ENCODE measurements around the gene ZNF324B. TPM values are rescaled to one million over a fixed set of nuclear protein-coding genes. Genes with fewer than 3 reads are reported as not detected.

The ZNF324B gene
- total and polyA plus RNA-seq, 4 donors = 0.53 to 4.9 (median 2.8) TPM

- Histone ChIP-seq H3K27me3 (ENCODE audit: control insufficient read depth in 4 of 4, insufficient read depth in 4 of 4, low read length in 3 of 4) (no peaks in the 10 kb centered on the region), H3K27ac (ENCODE audit: low read depth in 1 of 2, low read length in 2 of 2) (no peak overlapping the region), H3K9ac (ENCODE audit: low read depth in 1 of 2, low read length in 2 of 2) (no peak overlapping the region), H3K9me3 (ENCODE audit: control insufficient read depth in 4 of 4, low read length in 3 of 4) (no peaks in the 10 kb centered on the region), H3K4me1 (ENCODE audit: control insufficient read depth in 4 of 4, insufficient read depth in 4 of 4, low read length in 3 of 4) (no peaks in the 10 kb centered on the region), H3K36me3 (ENCODE audit: control insufficient read depth in 4 of 4, insufficient read depth in 3 of 4, low read depth in 1 of 4, low read length in 3 of 4) (no peaks in the 10 kb centered on the region), H3K4me3 (ENCODE audit: low read depth in 1 of 3, low read length in 3 of 3) (no peak overlapping the region)
- WGBS = 94% methylated on average over 5 of the region's 5 CpGs
- peak; percentile 30 for DNase-seq (ENCODE audit: low spot score)
- TF ChIP-seq ATF3 (IDR thresholded peaks at IDR 0.05) (no peak), TAF1 (conservative IDR thresholded peaks at IDR 0.05) (no peak), GABPA (IDR thresholded peaks at IDR 0.05 in 1 of 2, conservative IDR thresholded peaks at IDR 0.05 in 1 of 2) (no peak), FOXA2 (IDR thresholded peaks at IDR 0.05) (no peak), JUND (IDR thresholded peaks at IDR 0.05) (no peak), HNF4A (conservative IDR thresholded peaks at IDR 0.05) (no peak), EGR1 (IDR thresholded peaks at IDR 0.05; ENCODE audit: low read depth in 2 of 2) (no peak), CTCF (IDR thresholded peaks at IDR 0.05; ENCODE audit: low read depth, low read length, missing input control) (no peak), REST (IDR thresholded peaks at IDR 0.05) (no peak), YY1 (IDR thresholded peaks at IDR 0.05) (no peak), ZBTB33 (IDR thresholded peaks at IDR 0.05) (no peak), RAD21 (IDR thresholded peaks at IDR 0.05) (no peak), RXRA (IDR thresholded peaks at IDR 0.05) (no peak), HNF4G (IDR thresholded peaks at IDR 0.05) (no peak), FOXA1 (IDR thresholded peaks at IDR 0.05) (no peak), SP1 (IDR thresholded peaks at IDR 0.05) (no peak), NR2F2 (IDR thresholded peaks at IDR 0.05) (no peak)
Measured at GRCh38 chr19:58491393-58491792, 40.0 kb downstream of the ZNF324B start.

- WGBS = 94% methylated on average over 14 of the region's 14 CpGs
- TF ChIP-seq TAF1 (conservative IDR thresholded peaks at IDR 0.05) = no peak
- no peak for TF ChIP-seq GABPA (IDR thresholded peaks at IDR 0.05 in 1 of 2, conservative IDR thresholded peaks at IDR 0.05 in 1 of 2)
- no peaks in the 10 kb centered on the region for H3K27me3 ChIP-seq (ENCODE audit: control insufficient read depth in 4 of 4, insufficient read depth in 4 of 4, low read length in 3 of 4)
- H3K9ac ChIP-seq (ENCODE audit: low read depth in 1 of 2, low read length in 2 of 2) = no peak overlapping the region
- H3K4me3 ChIP-seq (ENCODE audit: low read depth in 1 of 3, low read length in 3 of 3) = no peak overlapping the region
- H3K36me3 ChIP-seq (ENCODE audit: control insufficient read depth in 4 of 4, insufficient read depth in 3 of 4, low read depth in 1 of 4, low read length in 3 of 4) = no peaks in the 10 kb centered on the region
- no peak for DNase-seq (ENCODE audit: low spot score)
- H3K9me3 ChIP-seq (ENCODE audit: control insufficient read depth in 4 of 4, low read length in 3 of 4) = no peaks in the 10 kb centered on the region
- no peak overlapping the region for H3K27ac ChIP-seq (ENCODE audit: low read depth in 1 of 2, low read length in 2 of 2)
- no peaks in the 10 kb centered on the region for H3K4me1 ChIP-seq (ENCODE audit: control insufficient read depth in 4 of 4, insufficient read depth in 4 of 4, low read length in 3 of 4)
Measured at GRCh38 chr19:58492265-58492664, 40.8 kb downstream of the ZNF324B start.

All from liver (tissue), 9 donors.